ENCODE results near the gene MBOAT2.
A peak's percentile ranks its signal among the peaks of the same experiment; 100 is the strongest.

DNA sequence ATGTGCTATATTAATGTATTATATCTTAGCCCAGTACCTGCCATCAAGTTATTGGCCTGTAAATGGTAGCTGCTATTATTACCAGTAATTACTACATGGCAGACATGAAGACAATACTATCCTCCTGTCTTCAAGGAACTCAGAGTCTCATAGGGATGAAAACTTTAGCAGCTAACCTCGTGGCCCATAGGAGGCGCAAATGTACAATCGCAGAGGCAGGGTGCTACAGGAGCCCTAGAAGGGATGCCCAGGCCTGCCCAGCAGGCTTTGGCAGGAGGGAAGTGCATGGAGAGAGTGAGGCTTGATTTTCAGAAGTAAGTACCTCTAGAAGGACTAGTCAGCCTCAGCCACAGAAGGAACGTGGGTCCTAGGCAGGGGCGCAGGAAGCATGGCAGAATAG is 121.4 kb downstream of the MBOAT2 start:
- TF ChIP-seq, protein P1, sequence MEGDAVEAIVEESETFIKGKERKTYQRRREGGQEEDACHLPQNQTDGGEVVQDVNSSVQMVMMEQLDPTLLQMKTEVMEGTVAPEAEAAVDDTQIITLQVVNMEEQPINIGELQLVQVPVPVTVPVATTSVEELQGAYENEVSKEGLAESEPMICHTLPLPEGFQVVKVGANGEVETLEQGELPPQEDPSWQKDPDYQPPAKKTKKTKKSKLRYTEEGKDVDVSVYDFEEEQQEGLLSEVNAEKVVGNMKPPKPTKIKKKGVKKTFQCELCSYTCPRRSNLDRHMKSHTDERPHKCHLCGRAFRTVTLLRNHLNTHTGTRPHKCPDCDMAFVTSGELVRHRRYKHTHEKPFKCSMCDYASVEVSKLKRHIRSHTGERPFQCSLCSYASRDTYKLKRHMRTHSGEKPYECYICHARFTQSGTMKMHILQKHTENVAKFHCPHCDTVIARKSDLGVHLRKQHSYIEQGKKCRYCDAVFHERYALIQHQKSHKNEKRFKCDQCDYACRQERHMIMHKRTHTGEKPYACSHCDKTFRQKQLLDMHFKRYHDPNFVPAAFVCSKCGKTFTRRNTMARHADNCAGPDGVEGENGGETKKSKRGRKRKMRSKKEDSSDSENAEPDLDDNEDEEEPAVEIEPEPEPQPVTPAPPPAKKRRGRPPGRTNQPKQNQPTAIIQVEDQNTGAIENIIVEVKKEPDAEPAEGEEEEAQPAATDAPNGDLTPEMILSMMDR (IDR thresholded peaks at IDR 0.05; ENCODE audit: low read depth, low read length) = peak; percentile 65
- no peak for TF ChIP-seq EZH2phosphoT487 (IDR thresholded peaks at IDR 0.05; ENCODE audit: low read depth)

Data from OCI-LY3 (cell line).